SH-SY5Y (cell line): ENCODE data around the gene GALNTL6.

Experiments
- GATA2 ChIP-seq: IDR thresholded peaks from 2 replicates; pipeline ENCODE4 v1.6.1; 2011; ENCODE audit warnings: mild to moderate bottlenecking, low read depth, low read length
- GATA3 ChIP-seq: IDR thresholded peaks from 2 replicates; pipeline ENCODE4 v1.6.1; 2011; ENCODE audit warnings: low read depth, mild to moderate bottlenecking, low read length, moderate library complexity

Gene GALNTL6

GRCh38 chr4:172947594-172947993, 1134.4 kb downstream of the GALNTL6 start:
- TF ChIP-seq GATA2 (no peak), GATA3 (no peak)

GRCh38 chr4:172950990-172951389, 1137.8 kb downstream of the GALNTL6 start:
- TF ChIP-seq GATA3 (no peak), GATA2 (no peak)

- TF ChIP-seq GATA3, result no peak
Observed at GRCh38 chr4:172951679-172952451, 1138.7 kb downstream of the GALNTL6 start.

- no peak for TF ChIP-seq GATA2
- no peak for TF ChIP-seq GATA3
Observed at GRCh38 chr4:172953896-172954568, 1140.8 kb downstream of the GALNTL6 start.

- TF ChIP-seq GATA3 (no peak), GATA2 (no peak)
Observed at GRCh38 chr4:172957216-172957615, 1144.0 kb downstream of the GALNTL6 start.

GRCh38 chr4:172962564-172963353, 1149.6 kb downstream of the GALNTL6 start:
- TF ChIP-seq GATA2 (no peak), GATA3 (no peak)

- TF ChIP-seq GATA2, result no peak
- TF ChIP-seq GATA3, result no peak
Observed at GRCh38 chr4:172963498-172964294, 1150.5 kb downstream of the GALNTL6 start.

- no peak for TF ChIP-seq GATA2
- no peak for TF ChIP-seq GATA3
Observed at GRCh38 chr4:172974586-172974985, 1161.4 kb downstream of the GALNTL6 start.

GRCh38 chr4:172975651-172976229, 1162.5 kb downstream of the GALNTL6 start:
- TF ChIP-seq GATA3, result no peak
- TF ChIP-seq GATA2, result no peak

- TF ChIP-seq GATA2 (no peak), GATA3 (no peak)
Observed at GRCh38 chr4:172978848-172979247, 1165.6 kb downstream of the GALNTL6 start.

GRCh38 chr4:172979332-172979731, 1166.1 kb downstream of the GALNTL6 start:
- TF ChIP-seq GATA2 (no peak), GATA3 (no peak)

GRCh38 chr4:172980219-172980618, 1167.0 kb downstream of the GALNTL6 start:
- TF ChIP-seq GATA3 (no peak), GATA2 (no peak)

- TF ChIP-seq GATA3 (no peak), GATA2 (no peak)
Observed at GRCh38 chr4:172982151-172982590, 1169.0 kb downstream of the GALNTL6 start.

- no peak for TF ChIP-seq GATA3
- TF ChIP-seq GATA2, result no peak
Observed at GRCh38 chr4:172983014-172983413, 1169.8 kb downstream of the GALNTL6 start.
